ACHN (cell line): Measurements from ENCODE around the gene PWP1.
"Not testable (repeated sequence)": the region's sequence is repeated elsewhere in the genome, so short reads cannot be mapped to it uniquely, and the experiment has no call there.

Source experiments
- DNase-seq: peaks from one replicate; pipeline ENCODE4 v3.0.0-alpha.2; 2015
- in situ Hi-C: cut with HindIII; loops from 2 replicates; pipeline ENCODE4 v1.10.0; 2017; ENCODE audit warnings: low sequenced_read_pairs, low pct_ligation_motif_present, low pct_unique_long_range_greater_than_20kb

PWP1 gene

DNA sequence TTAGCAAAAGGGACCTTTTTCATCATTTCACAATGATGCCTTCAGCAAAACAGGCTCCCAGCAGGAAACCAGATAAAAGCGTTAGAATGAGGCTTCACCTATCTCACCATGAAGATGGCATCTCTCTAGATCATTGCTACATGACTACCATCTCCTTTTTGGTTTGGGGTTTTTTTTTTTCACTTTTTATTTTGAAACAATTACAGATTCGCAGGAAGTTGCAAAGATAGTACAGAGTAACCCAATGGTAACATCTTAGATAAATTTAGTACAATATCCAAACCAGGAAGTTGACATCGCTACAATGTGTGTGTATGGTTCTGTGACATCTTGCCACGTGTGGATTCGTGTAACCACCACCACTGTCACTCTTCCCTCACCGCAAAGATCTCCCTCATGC lies 22.3 kb upstream of the PWP1 start:
- in situ Hi-C loops = no loop called here
- DNase-seq = no peak

DNA sequence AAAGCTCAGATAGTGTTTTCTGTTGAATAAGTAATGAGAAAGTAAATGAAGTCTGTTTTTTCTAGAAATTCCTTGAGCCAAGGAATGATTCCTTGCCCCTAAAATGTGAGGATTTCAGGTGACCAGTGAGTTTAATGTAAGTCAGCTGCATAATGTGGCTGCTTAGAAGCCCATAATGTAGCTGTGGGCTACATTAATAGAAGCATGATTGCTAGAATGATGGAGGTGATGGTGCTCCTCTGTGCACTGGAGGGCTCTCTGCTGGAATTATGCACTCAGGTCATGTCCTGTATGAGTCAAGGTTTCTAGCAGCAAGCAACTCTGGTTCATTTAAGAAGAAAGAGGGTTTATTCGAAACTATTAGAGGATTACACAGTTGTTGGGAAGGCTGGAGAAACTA lies 19.6 kb upstream of the PWP1 start:
- DNase-seq = no peak

DNA sequence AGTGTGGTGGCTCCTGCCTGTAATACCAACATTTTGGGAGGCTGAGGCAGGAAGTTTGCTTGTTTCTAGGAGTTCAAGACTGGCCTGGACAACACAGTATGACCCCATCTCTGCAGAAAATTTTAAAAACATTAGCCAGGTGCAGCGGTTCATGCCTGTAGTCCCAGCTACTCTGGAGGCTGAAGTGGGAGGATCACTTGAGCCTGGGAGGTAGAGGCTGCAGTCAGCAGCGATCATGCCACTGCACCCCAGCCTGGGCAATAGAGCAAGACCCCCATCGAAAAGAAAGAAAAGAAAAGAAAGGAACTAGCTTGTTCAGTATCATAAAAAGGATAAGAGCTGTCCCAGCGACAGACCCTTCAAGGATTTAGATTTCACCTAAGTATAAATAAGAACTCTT lies 18.1 kb upstream of the PWP1 start:
- DNase-seq = no peak
- in situ Hi-C loops = no loop called here

More for the DNA sequence above, 19.6 kb upstream of the PWP1 start:
- in situ Hi-C loops = no loop called here

DNA sequence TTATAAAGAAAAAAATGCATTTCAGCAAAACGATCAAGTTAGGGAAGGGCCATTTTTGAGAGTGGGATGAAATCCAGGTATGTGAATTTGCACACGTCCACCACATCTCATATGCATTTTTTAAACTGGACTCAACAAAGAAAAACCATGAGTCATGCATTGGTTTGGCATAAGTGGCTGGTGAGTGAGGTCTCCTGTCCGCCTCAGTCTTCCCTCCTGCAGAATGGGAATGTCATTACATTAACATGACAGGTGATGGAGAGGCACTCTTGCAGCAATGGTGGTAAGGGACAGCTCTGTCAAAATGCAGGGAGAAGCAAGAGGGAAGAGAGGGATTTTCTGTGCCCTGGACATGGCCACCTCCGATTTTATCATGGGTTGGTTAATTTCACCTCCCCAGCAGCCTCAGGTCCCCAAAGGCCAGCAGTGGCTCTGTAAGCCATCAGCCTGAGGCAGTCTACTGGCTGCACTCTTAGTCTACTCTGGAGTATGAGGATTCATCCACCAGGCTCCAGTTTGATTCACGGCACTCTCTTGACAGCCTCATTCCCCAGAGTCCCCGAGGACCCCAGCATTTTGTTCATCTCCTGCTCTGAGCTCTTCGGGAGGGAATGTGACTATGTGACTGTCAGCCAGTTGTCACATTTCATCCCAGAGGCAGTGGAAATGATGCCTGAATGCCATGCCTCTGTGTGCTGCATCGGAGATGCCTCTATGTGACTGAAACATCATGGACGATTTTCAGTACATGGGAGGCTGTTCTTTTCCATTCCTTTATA lies 17.1 kb upstream of the PWP1 start:
- no peak for DNase-seq
- in situ Hi-C loops = no loop called here

DNA sequence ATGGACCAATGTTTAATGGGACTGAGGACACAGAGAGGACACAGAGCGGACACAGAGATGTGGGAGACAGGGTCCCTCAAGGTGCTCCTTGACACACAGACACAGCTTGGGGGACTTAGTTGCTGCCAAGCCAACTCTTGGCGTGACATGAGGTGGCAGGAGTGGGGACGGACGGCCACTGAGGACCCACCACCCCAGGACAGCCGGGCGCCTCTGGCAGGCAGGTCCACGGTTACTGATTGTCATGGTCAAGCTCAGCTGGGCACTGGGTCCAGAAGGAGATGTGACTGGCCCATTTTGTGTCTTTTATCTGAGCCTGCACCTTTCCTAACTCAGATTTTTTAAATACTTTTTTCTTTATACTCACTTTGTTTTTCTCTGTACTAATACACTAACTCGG lies 15.7 kb upstream of the PWP1 start:
- no peak for DNase-seq
- in situ Hi-C loops = no loop called here

DNA sequence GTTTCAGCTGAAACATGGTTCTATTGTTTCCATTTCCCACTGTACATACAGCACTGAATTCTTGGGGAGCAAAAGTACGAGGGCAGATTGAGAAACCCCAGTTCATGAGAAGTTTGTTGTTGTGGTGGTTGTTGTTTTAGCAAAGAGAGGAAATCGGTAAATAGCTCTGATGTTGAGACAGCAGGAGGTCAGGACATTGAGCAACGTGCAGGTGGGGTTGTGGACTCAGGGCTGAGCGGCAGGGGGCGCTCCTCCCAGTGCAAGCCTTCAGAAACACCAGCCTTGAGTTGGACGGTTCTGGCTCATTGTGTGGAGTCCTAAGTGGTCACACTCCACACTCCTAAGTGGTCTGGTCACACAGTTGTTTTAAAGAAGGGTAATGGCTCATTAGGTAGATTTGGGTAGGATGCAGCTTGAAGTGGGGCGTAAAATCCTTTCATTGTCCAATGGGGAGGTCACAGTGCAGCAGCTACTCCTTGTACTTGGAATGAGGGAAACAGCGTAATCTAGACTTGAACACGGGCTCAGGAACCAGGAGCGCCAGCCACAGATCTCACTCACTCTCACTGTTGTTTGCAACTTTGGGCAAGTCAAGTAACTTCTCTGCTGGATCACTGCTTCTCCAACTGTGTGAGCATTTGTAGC lies 14.5 kb upstream of the PWP1 start:
- in situ Hi-C loops = no loop called here
- DNase-seq = peak; percentile 41

DNA sequence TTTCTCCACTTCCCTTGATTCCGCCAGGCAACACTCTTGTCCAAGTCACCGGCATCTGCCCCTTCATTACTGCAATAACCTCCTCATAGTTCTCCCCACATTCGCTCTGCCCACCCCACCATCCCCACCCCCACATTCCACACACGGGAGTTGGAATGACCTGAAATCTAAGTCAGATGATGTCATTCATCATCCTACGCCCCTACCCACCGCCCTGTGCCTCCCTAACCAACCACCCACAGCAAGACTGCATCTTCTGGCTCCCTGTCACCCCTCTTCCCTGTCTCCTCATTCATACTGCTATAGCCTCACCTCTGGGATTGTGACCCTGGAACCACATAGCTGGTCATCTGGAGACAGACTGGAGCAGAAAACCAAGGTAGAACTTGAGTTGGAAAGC lies 7.9 kb upstream of the PWP1 start:
- in situ Hi-C loops = no loop called here
- DNase-seq = no peak

DNA sequence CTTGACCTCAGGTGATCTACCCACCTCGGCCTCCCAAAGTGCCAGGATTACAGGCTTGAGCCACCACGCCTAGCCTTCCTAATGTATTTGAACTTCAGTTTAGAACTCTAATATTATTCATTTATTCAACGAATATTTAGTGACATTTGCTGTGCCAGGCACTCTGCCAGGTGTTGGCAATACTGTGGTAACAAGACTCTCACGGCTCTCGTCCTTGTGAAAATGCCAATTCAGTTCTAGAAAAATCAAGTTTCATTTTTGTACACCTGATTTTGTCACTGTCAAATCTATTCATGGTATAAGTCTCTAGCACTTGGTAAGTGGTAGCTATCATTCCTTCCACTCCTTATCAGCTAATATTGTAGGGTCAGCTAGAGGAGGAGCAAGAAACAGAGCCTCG lies 6.3 kb upstream of the PWP1 start:
- no peak for DNase-seq
- in situ Hi-C loops = no loop called here

DNA sequence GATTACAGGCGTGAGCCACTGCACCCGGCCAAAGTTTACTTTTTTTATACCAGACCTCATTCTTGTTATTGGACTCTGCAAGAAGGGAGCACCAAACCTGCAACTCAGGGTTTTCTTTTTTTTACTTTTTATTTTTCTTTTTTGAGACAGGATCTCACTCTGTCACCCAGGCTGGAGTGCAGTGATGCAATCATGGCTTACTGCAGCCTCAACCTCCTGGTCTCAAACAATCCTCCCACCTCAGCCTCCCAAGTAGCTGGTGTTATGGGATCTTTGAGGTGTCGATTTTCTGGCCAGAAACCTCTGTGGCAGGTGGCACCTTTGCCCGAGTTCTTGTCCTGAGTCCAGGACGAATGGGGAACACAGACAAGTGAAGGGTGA lies 4.2 kb upstream of the PWP1 start:
- no peak for DNase-seq
- in situ Hi-C loops = no loop called here

DNA sequence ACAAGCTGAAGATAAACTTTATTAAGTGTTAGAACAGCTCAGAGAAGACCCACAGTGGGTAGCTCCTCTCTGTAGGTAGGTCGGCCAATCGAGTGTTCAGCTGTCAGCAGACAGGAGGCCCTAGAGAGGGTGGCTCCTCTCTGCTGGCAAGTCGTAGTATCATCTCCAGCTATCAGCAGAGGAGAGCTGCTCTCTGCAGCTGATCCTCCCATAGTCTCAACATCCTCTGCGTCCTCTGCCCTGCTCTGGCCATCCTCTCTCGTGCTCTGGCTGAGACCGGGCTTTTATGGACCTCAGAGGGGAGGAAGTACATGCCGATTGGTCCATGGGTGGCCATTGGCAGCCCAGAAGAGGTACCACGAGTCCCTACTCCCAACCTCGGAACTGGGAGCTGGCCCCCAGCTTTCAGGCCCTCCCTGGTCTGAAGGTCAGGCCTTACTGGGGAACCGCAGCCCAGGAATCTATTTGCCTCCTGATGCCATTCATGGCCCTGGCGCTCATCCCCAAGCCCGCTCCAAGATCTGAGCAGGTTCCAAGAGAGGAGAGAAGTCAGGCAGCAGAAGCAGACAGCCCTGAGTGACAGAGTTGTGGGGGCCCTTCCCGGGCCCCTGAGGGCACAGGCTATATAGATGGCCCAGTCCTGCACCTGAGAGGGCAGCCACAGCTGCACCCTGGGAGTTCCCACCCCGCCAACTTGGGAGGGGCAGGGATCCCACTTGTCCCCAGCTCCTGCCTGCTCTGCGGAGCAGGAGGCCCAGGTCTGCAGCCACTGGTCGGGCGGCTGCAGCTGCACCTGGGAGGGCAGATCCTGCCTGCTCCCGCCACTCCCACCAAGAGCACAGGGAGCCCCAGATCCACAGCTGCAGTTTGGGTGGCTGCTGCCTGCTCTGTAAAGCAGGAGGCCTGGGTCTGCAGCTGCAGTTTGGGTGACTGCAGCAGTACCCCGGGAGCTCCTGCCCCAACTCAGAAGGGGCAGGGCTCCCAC lies 3.5 kb upstream of the PWP1 start:
- in situ Hi-C loops = no loop called here
- DNase-seq = no peak

DNA sequence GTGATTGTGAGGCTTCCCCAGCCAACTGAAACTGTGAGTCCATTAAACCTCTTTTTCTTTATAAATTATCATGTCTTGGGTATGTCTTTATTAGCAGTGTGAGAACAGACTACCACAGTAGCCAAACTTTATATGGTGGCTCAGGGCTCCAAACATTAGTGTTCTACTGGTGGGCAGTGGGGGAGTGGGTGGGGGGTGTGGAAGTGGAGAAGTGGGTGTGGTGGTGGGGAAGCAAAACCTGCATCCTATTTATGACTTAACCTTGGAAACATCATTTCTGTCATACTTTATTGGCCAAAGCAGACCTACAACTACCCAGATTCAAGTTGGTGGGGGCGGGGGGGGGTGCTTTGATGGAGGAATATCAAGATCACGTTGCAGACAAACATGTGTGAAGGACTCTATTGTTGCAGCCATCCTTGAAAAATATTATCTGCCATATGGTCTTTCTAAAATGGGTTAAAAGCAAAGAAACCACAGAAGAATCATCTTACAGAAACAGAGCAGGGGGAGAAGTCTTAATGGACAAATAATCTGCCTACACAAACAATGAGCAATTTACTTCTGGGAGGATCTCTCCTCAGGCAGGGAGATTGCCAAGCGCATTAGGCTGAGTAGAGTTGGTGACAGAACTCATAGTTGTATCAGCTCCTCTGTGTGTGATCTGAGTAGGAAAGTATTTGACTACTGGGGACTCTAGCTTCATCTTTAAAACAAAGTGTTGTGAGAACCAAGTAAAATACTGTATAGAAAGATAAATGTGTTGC lies 1.4 kb upstream of the PWP1 start:
- no peak for DNase-seq
- in situ Hi-C loops = no loop called here

DNA sequence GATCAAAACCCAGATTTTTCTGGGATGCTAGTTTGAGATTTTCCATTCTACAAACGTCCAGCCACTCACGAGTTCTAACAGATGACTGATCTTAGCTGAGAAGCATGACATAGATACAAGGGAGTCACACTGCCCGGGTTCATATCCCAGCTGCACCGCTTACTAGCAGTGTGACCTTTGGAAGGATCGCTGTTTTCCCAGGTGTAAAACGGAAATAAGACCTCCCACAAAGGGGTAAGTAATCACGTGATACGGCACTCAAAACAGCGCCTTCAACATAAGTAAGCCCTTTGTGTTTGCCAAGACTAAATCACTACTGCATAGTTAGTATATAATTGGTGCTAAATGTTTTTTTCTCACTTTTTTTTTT lies 624 bp upstream of the PWP1 start:
- DNase-seq = peak; percentile 33
- in situ Hi-C loops = no loop called here

DNA sequence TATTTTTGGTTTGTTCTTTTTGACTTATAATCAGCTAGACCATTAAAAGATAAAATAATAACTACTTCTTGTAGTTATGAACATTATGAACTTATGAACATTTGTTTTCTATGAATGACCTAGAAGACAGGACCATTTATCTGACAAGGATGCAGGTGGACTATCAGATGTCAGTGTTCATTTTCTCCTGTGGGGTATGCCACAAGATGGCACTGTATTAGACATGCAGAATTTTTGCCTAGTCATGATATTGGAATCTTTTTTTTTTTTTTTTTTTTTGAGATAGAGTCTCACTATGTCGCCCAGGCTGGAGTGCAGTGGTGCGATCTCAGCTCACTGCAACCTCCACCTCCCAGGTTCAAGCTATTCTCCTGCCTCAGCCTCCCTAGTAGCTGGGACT lies 10.2 kb downstream of the PWP1 start:
- DNase-seq = peak; percentile 68
- in situ Hi-C loops = not testable (repeated sequence)

DNA sequence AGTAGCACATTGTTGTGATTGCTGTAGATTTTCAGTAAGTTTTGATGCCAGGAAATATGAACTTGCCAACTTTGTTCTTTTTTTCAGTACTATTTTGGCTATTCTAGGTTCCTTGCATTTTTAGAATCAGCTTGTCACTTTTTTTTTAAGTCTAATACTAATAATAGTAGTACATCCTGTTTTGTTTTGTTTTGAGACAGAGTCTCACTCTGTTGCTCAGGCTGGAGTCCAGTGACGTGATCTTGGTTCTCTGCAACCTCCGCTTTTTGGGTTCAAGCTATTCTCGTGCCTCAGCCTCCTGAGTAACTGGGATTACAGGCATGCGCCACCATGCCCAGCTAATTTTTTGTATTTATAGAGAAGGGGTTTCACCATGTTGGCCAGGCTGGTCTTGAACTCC lies 16.5 kb downstream of the PWP1 start:
- in situ Hi-C loops = no loop called here
- no peak for DNase-seq

DNA sequence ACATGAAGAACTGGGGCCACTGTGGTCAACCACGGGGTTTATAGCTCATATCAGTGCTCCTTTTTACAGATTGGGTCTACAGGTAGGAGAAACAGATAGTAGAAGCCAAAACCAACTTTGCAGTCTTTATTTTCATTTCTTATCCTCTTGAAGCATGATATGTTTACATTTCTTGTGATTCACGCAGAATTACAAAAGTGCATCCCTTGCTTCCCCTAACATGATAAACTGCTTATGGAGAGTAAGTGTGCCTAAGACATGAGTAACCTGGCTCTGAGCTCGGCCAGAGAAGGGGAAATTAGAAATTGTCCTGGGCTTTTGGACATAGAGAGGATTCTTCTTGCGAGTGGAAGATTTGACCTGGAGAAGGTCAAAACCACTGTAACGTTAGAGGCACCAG lies 18.4 kb downstream of the PWP1 start:
- in situ Hi-C loops = no loop called here

DNA sequence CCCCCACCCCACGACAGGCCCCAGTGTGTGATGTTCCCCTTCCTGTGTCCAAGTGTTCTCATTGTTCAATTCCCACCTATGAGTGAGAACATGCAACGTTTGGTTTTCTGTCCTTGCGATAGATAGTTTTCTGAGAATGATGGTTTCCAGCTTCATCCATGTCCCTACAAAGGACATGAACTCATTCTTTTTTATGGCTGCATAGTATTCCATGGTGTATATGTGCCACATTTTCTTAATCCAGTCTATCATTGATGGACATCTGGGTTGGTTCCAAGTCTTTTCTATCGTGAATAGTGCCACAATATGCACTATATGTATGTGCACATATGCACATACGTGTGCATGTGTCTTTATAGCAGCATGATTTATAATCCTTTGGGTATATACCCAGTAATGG lies 19.9 kb downstream of the PWP1 start:
- in situ Hi-C loops, DNase-seq: not testable (repeated sequence)

More for the DNA sequence above, 18.4 kb downstream of the PWP1 start:
- no peak for DNase-seq

DNA sequence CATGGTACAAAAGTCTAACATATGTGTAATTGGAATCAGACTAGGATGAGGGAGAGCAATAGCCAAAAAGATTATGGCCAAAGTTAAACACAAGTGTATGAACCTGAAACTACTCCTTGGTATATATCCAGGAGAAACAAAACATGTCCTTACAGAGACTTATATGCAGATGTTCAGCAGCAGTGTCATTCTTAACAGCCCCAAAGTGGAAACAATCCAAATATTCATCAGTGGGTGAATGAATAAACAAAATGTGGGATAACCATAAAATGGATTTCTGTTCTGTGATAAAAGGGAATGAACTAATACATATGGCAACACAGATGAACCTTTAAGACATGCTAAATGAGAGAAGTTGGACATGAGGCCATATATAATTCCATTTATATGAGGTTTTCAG lies 30.2 kb downstream of the PWP1 start:
- no peak for DNase-seq
- in situ Hi-C loops = no loop called here

DNA sequence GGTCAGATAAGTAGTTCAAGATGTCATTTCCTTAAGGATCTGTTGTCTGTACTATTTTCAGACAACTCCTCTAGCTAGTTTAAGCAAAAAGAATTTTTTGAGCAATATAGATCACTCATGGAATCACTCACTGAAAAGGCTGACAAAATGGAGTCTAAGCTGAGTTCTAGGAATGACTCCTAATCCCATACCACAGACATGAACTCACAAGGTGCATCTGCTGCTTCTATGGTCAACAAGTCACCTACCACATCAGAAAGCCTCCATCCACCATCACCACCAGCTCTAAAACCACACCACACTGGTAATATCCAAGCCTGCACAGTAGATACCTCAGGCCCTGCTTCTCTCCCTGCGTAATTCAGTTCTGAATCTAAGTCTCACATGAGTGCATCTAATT lies 33.0 kb downstream of the PWP1 start:
- DNase-seq = no peak
- in situ Hi-C loops = no loop called here

DNA sequence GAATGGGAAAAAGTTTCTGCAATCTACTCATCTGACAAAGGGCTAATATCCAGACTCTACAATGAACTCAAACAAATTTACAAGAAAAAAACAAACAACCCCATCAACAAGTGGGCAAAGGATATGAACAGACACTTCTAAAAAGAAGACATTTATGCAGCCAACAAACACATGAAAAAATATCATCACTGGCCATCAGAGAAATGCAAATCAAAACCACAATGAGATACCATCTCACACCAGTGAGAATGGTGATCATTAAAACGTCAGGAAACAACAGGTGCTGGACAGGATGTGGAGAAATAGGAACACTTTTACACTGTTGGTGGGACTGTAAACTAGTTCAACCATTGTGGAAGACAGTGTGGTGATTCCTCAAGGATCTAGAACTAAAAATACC lies 41.7 kb downstream of the PWP1 start:
- DNase-seq, in situ Hi-C loops: not testable (repeated sequence)
